ENCODE data around the gene LMNA. TPM values are rescaled to one million over a fixed set of nuclear protein-coding genes. Genes with fewer than 3 reads are reported as not detected.
A peak's percentile ranks its signal among the peaks of the same experiment; 100 is the strongest.
"Not testable (repeated sequence)": the region's sequence is repeated elsewhere in the genome, so short reads cannot be mapped to it uniquely, and the experiment has no call there.

Gene LMNA
- total RNA-seq = 100 to 1,000 TPM; 125 to 159 TPM

DNA sequence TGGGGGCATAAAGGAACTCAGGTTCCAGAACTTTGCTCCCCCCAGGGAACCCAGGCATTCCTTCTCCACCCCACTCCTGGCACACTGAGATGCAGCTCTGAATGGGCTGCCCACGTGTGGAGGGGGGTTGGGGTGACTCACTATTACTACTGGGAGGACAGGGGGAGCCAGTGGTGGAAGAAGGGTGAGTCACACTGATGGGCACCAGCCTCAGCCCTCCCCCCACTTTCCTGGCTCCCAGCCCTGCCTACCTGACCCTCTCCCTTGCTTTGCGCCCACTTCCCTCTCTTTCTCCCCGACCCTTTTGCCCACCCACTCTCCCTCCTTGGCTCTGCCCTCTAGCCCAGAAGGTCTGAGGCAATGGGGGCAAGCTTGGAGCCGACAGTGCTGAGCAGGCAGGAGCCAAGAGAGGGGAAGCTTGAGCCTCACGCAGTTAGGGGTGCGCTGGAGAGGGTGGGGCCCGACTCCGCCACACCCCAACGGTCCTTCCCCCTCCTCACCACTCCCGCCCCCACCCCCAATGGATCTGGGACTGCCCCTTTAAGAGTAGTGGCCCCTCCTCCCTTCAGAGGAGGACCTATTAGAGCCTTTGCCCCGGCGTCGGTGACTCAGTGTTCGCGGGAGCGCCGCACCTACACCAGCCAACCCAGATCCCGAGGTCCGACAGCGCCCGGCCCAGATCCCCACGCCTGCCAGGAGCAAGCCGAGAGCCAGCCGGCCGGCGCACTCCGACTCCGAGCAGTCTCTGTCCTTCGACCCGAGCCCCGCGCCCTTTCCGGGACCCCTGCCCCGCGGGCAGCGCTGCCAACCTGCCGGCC lies at the start of gene LMNA:
Gene LMNA, plus strand, starts transcription at position 611 of the 818 bp plus-strand sequence. CDS start 208 bp downstream, outside the sequence.
- Mint-ChIP-seq H3K27me3 (ENCODE audit: low read depth) (peaks cover 28% of the 10 kb centered on the region), H3K9me3 (no peaks in the 10 kb centered on the region), H3K4me3 (peak within 1 kb of the TSS; percentile 94 to 99), H3K27ac (peak within 1 kb of the TSS; percentile 88), H3K36me3 (ENCODE audit: insufficient read depth in 2 of 2) (peaks cover 9 to 14% of the 10 kb centered on the region in 2 donors), H3K4me1 (ENCODE audit: low read depth) (peaks cover 47% of the 10 kb centered on the region)
- peak; percentile 84 to 85 for DNase-seq
- peak; percentile 87 to 88 for ATAC-seq (replicated peaks in 1 of 2)

DNA sequence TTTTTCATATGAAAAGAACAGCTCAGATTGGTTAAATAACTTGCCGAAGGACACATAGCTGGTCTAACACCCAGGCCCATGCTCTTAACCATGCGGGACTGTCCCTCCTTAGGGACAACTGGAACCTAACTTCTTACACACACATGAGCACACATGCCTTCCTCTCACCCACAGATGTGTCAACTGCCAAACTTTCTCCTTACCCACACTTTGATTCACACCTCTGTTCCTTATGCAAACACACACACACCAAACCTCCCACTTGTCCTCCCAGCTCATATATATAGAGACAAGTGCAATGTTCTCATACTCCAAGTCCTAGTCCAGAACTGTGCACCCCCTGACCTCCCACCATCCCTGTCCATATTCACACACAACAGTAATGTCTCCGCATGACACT lies 49.3 kb upstream of the LMNA start:
- DNase-seq (no peak), ATAC-seq (replicated peaks in 1 of 2) (peak; percentile 40 to 58)
- Mint-ChIP-seq H3K27ac (no peak overlapping the region), H3K4me1 (ENCODE audit: low read depth) (peaks cover 26% of the 10 kb centered on the region), H3K4me3 (no peak overlapping the region), H3K9me3 (no peaks in the 10 kb centered on the region), H3K27me3 (ENCODE audit: low read depth) (no peaks in the 10 kb centered on the region), H3K36me3 (ENCODE audit: insufficient read depth in 2 of 2) (no peaks in the 10 kb centered on the region)

DNA sequence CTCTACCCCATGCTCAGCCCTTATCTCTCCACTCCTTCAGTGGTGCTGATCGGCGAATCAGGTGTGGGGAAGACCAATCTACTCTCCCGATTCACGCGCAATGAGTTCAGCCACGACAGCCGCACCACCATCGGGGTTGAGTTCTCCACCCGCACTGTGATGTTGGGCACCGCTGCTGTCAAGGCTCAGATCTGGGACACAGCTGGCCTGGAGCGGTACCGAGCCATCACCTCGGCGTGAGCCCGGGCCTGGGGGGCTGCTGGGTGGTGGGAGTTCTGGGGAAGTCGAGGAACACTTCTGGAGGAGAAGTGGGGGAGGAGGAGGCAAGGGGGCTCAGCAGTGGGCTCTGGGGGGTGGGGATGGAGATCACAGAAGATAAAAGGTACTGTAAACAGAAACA lies 48.6 kb upstream of the LMNA start:
- no peak for ATAC-seq (replicated peaks in 1 of 2)
- Mint-ChIP-seq H3K9me3 (no peaks in the 10 kb centered on the region), H3K27ac (no peak overlapping the region), H3K4me1 (ENCODE audit: low read depth) (peaks cover 24% of the 10 kb centered on the region), H3K27me3 (ENCODE audit: low read depth) (no peaks in the 10 kb centered on the region), H3K36me3 (ENCODE audit: insufficient read depth in 2 of 2) (no peaks in the 10 kb centered on the region), H3K4me3 (no peak overlapping the region)
- DNase-seq = no peak

DNA sequence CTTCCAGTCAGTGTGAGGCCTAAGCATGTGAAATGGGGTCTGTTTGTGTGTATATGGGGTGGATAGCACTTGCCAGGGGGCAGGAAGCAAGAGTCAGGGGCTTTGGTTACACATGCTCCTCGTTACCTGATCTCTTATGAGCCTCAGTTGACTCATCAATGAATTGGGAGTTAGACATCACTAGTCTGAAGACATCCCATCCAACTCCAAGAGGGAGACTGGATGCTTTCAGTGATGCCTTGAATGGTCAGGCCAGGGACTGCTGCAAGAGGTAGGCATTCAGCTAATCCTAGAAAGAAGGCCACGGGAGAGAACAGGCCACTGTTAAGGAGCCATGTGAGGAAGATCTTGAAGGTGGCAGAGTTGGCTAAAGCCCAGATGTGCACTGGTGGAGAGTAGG lies 47.2 kb upstream of the LMNA start:
- Mint-ChIP-seq H3K27ac (no peak overlapping the region), H3K9me3 (no peaks in the 10 kb centered on the region), H3K4me3 (no peak overlapping the region), H3K27me3 (ENCODE audit: low read depth) (no peaks in the 10 kb centered on the region), H3K4me1 (ENCODE audit: low read depth) (peaks cover 21% of the 10 kb centered on the region), H3K36me3 (ENCODE audit: insufficient read depth in 2 of 2) (no peaks in the 10 kb centered on the region)
- no peak for ATAC-seq (replicated peaks in 1 of 2)
- no peak for DNase-seq

DNA sequence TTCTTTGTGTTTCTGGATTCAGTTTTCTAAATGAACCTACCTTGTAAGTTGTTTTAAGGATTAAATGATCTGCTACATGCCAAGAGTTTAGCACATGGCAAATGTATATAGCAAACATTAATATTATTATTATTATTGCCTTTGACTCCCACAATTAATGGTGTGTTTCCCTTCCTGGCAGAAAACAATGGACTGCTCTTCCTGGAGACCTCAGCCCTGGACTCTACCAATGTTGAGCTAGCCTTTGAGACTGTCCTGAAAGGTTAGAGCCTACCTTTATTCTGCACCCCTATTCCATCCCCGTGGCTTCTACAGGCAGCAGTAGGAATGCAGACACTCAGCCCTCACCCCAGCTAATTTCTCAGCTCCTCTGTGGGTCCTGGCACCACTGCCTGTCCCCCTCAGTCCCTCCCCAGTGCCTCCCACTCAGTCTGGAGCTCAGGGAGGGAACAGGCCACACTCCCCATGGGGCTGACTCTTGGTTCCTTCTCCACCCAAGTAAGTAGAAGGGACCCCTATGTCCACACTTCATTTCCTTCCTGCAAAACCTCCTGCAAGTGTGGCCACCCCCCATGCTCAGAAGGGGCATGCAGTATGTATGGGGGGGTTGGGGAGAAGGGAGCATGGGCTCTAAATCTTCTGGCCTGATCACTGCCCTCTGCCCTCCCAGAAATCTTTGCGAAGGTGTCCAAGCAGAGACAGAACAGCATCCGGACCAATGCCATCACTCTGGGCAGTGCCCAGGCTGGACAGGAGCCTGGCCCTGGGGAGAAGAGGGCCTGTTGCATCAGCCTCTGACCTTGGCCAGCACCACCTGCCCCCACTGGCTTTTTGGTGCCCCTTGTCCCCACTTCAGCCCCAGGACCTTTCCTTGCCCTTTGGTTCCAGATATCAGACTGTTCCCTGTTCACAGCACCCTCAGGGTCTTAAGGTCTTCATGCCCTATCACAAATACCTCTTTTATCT lies 44.7 kb upstream of the LMNA start:
- Mint-ChIP-seq H3K36me3 (ENCODE audit: insufficient read depth in 2 of 2) (no peaks in the 10 kb centered on the region), H3K4me3 (no peak overlapping the region), H3K27ac (no peak overlapping the region), H3K27me3 (ENCODE audit: low read depth) (no peaks in the 10 kb centered on the region), H3K4me1 (ENCODE audit: low read depth) (peaks cover 16% of the 10 kb centered on the region), H3K9me3 (no peaks in the 10 kb centered on the region)
- DNase-seq (no peak), ATAC-seq (replicated peaks in 1 of 2) (no peak)

DNA sequence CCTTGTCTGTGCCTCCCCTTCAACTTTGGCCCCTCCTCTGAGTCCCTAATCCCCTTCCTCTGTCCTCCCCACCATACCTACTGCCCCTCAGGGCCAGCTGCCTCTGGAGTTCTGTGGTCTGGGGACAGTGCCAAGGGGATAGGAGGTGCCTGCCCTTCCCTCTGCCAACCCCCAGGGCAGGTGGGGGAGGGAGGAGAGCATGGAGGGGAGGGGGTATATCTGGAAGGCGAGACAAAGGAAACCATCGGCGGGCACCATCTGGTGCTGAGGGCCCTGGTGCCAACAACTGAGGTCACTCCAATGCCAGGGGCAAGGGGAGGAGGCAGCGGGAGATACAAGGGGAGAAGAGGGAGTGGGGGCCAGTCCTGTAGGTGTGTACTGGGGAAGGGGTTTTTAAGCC lies 44.0 kb upstream of the LMNA start:
- H3K27me3 Mint-ChIP-seq (ENCODE audit: low read depth) = peaks cover 4% of the 10 kb centered on the region
- ATAC-seq (replicated peaks in 1 of 2) = no peak
- no peak overlapping the region for H3K27ac Mint-ChIP-seq
- no peaks in the 10 kb centered on the region for H3K9me3 Mint-ChIP-seq
- peaks cover 8% of the 10 kb centered on the region for H3K4me1 Mint-ChIP-seq (ENCODE audit: low read depth)
- H3K36me3 Mint-ChIP-seq (ENCODE audit: insufficient read depth in 2 of 2) = no peaks in the 10 kb centered on the region
- H3K4me3 Mint-ChIP-seq = no peak overlapping the region
- DNase-seq = no peak

DNA sequence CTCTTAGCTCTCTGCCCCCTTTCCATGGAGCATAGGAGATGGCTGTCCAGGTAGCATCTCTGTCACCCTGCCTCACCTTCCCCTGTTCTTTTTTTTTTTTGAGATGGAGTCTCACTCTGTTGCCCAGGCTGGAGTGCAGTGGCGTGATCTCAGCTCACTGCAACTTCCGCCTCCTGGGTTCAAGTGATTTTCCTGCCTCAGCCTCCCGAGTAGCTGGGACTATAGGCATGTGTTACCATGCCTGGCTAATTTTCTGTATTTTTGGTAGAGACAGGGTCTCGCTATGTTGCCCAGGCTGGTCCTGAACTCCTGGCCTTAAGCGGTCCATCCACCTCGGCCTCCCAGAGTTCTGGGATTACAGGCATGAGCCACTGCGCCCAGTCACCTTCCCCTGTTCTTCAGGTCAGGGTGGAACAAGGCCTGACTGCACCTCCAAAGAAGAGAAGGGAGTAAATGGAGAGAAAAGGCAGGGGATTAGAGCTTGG lies 43.1 kb upstream of the LMNA start:
- not testable (repeated sequence) for ATAC-seq (replicated peaks in 1 of 2); H3K36me3 Mint-ChIP-seq (ENCODE audit: insufficient read depth in 2 of 2); H3K4me1 Mint-ChIP-seq (ENCODE audit: low read depth); H3K27ac Mint-ChIP-seq; H3K9me3 Mint-ChIP-seq; H3K4me3 Mint-ChIP-seq; DNase-seq; H3K27me3 Mint-ChIP-seq (ENCODE audit: low read depth)

DNA sequence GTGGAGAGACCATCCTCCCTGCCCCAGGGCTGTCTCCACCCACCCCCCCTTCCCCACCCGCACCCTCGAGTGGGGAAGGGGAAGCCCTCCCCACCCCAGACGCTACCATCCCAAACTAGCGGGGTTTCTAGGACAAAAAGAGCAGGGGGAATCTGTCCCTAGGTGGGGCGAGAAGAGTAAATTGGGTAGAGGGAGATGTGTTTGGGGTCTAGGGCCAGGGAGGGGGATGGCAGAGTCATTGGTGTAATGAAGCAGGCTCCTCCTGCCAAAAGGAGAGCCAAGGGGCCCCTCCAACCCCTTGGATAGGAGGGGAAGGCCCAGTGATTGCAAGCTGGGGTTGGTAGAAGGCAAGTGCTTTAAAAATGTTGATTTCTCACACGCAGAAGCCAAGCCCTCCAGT lies 42.3 kb upstream of the LMNA start:
- peaks cover 6% of the 10 kb centered on the region for H3K27me3 Mint-ChIP-seq (ENCODE audit: low read depth)
- no peak overlapping the region for H3K27ac Mint-ChIP-seq
- H3K9me3 Mint-ChIP-seq = no peaks in the 10 kb centered on the region
- no peak overlapping the region for H3K4me3 Mint-ChIP-seq
- ATAC-seq (replicated peaks in 1 of 2) = no peak
- no peaks in the 10 kb centered on the region for H3K36me3 Mint-ChIP-seq (ENCODE audit: insufficient read depth in 2 of 2)
- H3K4me1 Mint-ChIP-seq (ENCODE audit: low read depth) = no peaks in the 10 kb centered on the region
- no peak for DNase-seq

DNA sequence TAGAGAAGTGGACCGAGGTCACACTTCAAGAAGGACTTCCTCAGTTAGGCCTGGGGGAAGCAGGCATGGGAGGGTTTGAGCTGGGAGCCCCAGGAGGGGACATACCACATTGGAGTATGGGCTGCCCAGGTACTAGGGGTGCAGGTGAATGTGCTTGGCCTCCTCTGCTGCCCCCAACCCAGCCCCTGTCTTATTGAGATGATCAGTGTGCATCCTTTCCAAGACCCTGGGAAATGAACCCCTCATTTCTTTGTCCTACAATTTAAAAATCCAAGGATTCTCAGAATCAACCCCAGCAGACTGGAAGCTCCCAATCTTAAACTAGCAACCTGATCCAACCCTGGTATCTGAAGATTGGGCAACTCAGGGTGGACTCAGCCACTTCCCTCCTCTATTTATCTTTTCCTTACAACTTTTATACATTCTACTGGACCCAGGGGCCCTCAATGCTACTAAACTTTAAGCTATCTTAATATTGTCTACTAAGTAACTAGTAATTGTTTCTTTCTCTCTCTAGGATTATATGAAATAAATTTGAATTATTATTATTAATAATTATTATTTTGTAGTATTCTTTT lies 41.3 kb upstream of the LMNA start:
- Mint-ChIP-seq H3K4me3 (no peak overlapping the region), H3K27ac (no peak overlapping the region), H3K27me3 (ENCODE audit: low read depth) (peaks cover 13% of the 10 kb centered on the region), H3K4me1 (ENCODE audit: low read depth) (no peaks in the 10 kb centered on the region), H3K36me3 (ENCODE audit: insufficient read depth in 2 of 2) (no peaks in the 10 kb centered on the region), H3K9me3 (no peaks in the 10 kb centered on the region)
- DNase-seq (no peak), ATAC-seq (replicated peaks in 1 of 2) (no peak)

DNA sequence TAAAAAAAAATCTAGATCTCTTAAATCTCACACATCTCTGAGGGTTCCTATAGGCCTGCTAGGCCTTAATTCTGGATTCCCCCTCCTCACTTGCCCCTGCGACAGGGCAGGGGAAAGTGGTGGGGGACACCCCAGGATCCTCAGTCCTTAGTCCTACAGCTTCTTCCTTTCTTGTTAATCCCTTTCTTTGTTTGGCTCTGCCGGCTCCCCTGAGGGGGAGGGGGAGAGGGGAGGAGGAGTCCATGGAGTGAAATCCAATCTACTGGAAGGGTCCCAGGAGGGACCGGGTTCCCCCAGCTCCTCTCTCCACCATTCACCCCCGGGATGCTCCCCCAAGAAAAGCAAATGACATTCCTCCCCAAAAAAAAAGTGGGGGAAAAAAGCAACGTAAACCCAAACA lies 40.8 kb upstream of the LMNA start:
- H3K4me1 Mint-ChIP-seq (ENCODE audit: low read depth) = no peaks in the 10 kb centered on the region
- no peak overlapping the region for H3K27ac Mint-ChIP-seq
- H3K27me3 Mint-ChIP-seq (ENCODE audit: low read depth) = peaks cover 17% of the 10 kb centered on the region
- no peaks in the 10 kb centered on the region for H3K36me3 Mint-ChIP-seq (ENCODE audit: insufficient read depth in 2 of 2)
- no peak for DNase-seq
- no peaks in the 10 kb centered on the region for H3K9me3 Mint-ChIP-seq
- no peak for ATAC-seq (replicated peaks in 1 of 2)
- H3K4me3 Mint-ChIP-seq = no peak overlapping the region

DNA sequence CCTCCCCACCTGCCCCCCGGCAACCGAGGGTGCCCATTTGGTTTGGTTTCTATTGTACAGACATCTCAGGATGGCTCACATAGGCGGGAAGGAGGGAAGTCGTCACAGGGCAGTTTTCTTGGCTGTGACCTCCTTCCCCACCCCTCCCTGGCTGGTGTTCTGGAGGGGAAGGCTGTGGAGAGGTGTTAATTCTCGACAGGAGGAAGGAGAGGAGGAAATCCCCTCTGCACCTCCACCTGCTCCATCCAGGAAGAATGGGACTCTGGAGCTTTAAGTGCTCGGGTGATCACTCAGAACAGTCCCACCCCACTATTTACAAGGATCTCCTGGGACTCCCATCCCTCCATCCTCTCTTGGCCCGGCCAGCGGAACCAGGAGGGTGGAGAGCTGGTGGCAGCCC lies 39.9 kb upstream of the LMNA start:
- Mint-ChIP-seq H3K4me1 (ENCODE audit: low read depth) (no peaks in the 10 kb centered on the region), H3K27ac (no peak overlapping the region), H3K4me3 (no peak overlapping the region)

DNA sequence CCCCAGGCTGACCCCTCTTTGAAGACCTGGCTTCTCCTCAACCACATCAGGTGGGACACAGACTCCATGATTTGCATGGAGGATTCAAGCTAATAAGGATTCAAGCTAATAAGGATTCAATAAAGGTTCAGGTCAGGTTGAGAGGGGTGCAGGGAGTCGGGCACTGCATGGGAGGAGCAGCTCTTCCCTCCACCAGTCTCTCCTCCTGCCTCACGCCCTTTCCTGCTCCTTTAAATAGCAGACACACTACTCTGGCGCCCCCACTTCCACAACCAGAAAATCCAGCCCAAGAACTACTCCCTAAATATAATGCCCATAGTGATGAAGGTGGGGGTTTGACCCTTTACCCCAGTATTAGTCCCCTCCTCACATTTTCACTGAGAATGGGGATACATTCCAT lies 39.3 kb upstream of the LMNA start:
- DNase-seq (no peak), ATAC-seq (replicated peaks in 1 of 2) (no peak)
- Mint-ChIP-seq H3K4me1 (ENCODE audit: low read depth) (no peaks in the 10 kb centered on the region), H3K36me3 (ENCODE audit: insufficient read depth in 2 of 2) (no peaks in the 10 kb centered on the region), H3K27me3 (ENCODE audit: low read depth) (peaks cover 27% of the 10 kb centered on the region), H3K27ac (no peak overlapping the region), H3K4me3 (no peak overlapping the region), H3K9me3 (no peaks in the 10 kb centered on the region)

More for the DNA sequence above, 39.9 kb upstream of the LMNA start:
- ATAC-seq (replicated peaks in 1 of 2) = no peak
- no peak for DNase-seq
- Mint-ChIP-seq H3K9me3 (no peaks in the 10 kb centered on the region), H3K27me3 (ENCODE audit: low read depth) (peaks cover 25% of the 10 kb centered on the region), H3K36me3 (ENCODE audit: insufficient read depth in 2 of 2) (no peaks in the 10 kb centered on the region)

DNA sequence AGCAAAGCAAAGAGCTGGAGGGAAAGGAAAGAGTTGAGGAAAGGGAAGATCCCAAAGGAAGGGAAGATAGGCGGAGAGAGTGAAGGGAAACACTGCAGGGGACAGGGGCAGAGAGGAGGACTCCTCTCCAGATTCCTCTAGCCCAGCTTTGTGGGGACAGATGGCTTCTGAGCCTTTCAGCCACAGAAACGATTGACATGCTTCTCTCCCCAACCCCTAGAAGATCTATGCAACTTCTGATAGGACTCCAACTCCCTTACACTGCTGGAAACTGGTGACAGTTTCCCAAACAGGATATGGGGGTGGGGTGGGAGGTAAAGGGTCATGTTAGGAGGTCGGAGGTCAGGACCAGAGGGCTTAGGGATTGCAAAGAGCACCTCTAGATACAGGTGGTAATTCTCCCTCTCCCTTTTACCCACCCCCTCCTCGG lies 38.7 kb upstream of the LMNA start:
- no peaks in the 10 kb centered on the region for H3K4me1 Mint-ChIP-seq (ENCODE audit: low read depth)
- ATAC-seq (replicated peaks in 1 of 2) (no peak), DNase-seq (no peak)
- H3K27ac Mint-ChIP-seq = no peak overlapping the region
- peaks cover 33% of the 10 kb centered on the region for H3K27me3 Mint-ChIP-seq (ENCODE audit: low read depth)
- H3K9me3 Mint-ChIP-seq = no peaks in the 10 kb centered on the region
- H3K36me3 Mint-ChIP-seq (ENCODE audit: insufficient read depth in 2 of 2) = no peaks in the 10 kb centered on the region
- H3K4me3 Mint-ChIP-seq = peak overlapping the region in 1 of 2 donors; percentile 18
